HG03103 (cell line): Measurements from ENCODE around the gene OR1F1.
"Not testable (repeated sequence)": the region's sequence is repeated elsewhere in the genome, so short reads cannot be mapped to it uniquely, and the experiment has no call there.

ENCODE experiments used
- ATAC-seq: cut with Tn5 transposase; IDR thresholded peaks from one replicate; pipeline ENCODE4 v1.9.1; 2021; ENCODE audit warnings: low read depth; ENCODE audit not compliant: unreplicated experiment

OR1F1 gene

DNA sequence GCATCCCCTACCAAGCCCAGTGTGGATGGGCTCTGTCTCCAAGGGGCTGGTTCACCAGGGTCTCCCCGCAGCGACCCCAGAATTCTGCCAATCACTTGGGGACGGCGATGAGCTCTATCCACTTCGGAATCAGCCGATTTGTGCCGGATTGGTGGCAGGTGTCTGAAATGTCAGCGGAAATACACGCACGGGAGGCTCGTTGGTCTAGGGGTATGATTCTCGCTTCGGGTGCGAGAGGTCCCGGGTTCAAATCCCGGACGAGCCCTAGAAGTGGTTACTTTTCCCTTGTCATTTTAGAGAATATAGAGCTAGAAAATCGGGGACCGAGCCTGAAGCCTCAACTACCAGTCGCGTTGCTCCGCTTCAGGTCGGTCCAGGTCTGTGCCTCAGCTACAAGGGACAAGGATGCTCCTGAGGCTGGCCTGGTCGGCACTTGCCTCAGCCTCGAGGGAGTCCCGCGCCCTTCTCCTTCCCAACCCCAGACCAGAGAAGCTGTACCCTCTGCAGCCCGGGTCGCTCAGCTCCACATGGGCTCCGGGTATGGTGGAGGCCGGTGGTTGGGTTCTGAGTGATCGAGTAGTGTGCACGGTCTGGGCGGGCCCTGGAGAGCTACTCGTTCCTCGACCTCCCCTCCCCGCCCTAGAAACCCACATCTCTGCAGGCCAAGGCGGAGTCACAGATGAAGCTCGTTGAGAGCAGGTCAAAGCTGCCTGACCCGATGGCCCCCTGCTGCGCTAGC is 16.0 kb upstream of the OR1F1 start:
- ATAC-seq: no peak

DNA sequence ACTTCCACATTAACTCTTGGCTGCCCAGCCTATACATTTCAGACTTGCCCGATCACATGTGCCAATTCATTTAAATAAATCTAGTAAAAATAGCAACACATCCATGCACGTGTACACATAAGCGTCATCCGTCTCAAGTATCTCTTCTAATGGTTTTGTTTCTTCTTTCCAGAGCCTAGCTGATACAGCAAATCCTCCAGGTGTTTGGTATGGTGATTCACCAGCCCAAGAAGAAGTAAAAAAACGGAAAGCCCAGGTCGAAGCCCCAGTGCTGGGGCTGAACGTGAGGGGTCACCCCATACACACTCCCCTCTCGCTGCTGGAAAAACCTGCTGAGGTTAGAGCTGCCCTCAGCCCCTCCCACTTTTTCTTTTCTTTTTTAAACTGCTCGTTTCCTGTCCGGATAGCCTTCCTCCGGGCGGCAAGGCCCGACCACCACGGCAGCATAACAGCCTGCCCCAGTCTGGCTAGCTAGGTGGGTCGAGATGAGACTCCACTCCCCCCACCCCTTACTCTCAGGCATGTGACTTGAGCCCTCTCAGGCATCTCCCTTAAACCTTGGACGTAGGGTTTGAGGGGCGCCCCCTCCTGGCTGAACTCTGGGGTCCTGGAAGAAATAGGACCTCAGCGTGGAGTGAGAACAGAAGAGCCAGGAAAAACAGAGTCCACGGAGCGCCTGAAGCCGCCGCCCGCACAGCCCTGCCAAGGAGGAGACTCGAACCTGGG is 13.9 kb upstream of the OR1F1 start:
- ATAC-seq: no peak

DNA sequence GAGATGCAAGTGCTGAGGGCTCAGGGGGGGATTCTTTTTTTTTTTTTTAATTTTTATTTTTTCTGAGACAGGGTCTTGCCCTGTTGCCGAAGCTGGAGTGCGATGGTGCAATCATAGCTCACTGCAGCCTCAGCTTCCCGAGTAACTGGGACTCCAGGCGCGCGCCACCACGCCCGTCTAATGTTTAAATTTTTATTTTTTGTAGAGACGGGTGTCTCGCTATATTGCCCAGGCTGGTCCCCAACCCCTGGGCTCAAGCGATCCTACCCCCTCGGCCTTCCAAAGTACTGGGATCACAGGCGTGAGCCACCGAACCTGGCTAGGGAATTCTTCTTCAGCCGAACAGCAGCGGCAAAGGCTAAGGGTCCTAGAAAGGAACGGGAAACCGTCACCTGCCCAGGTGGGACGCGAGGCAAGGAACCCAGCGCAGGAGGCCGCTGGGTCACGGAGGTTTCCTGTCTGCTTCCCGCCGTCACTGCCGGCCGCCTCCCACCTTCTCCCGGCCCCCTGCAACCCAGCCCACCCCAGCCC is 13.3 kb upstream of the OR1F1 start:
- no peak for ATAC-seq

DNA sequence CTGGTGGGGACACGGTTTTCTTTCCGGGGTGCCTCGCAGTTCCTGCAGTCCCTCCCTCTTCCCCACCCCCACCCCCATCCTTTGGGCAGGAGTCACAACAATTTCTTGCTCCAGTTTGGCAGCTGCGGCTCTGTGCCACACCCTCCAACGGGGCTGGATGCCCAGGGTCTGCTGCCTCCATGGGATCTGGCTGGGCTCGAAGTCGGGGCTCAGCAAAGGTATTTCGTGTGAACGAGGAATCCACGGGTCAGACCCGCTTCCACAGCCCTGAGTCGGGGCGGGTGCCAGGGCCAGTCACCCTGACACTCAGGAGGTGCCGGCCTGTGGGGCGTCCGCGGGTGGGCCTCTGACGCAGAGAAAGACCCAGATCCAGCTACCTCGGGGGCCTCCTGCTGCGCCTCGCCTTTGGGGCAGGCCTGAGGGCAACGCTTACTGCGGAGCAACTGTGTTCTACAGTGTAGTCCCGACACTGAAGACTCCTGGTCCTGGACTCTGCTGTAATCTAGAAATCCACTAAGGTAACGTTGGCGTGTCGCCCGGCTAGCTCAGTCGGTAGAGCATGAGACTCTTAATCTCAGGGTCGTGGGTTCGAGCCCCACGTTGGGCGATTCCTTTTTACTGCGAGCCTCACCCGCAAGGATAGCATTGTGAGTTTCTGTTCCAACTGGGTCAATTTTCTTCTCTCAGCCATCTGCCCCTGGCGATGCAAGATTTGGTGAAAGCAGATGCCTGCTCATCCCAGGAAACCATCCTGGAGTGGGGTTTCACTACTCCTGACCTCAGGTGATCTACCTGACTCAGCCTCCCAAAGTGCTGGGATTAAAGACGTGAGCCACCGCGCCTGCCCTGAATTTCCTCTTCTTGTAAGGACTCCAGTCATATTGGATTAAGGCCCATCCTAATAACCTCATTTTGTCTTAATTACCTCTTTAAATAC is 12.6 kb upstream of the OR1F1 start:
- ATAC-seq: no peak

DNA sequence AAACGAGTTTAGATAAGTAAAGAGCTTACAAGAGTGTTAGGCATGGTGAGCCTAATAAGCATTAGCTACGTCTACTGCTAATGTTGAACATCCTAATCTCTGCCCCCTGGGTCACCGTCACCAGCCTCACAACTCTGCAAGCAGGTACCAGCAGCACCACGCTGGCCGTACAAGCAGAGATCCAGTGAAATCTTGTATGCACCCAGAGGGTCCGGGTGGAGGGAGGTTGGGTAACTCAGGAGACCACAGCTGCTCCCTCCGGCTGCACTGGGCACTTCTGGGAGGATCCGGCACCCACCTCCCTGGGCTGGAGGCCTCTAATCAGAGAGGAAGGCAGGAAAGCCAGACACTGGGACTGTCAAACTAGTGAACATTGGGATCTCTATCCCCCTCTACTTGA is 8.4 kb upstream of the OR1F1 start:
- ATAC-seq: no peak

DNA sequence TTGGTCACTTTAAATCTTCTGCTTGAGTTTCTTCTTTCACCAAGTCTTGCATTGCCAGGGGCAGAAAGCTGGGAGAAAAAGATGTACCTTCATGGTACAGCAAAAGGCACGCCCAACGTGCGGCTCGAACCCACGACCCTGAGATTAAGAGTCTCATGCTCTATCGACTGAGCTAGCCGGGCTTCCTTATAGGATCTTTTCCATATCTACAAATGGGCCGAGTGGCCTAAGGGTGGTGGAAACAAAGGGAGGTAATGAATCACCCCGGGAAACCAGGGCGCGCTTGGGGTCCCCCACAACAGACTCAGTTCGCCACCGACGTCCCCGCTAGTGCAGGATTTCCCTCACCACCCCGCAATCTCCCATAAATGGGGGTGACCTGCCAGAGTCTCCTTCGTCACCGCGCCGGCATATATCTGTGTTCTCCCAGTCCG is 7.5 kb upstream of the OR1F1 start:
- no peak for ATAC-seq

DNA sequence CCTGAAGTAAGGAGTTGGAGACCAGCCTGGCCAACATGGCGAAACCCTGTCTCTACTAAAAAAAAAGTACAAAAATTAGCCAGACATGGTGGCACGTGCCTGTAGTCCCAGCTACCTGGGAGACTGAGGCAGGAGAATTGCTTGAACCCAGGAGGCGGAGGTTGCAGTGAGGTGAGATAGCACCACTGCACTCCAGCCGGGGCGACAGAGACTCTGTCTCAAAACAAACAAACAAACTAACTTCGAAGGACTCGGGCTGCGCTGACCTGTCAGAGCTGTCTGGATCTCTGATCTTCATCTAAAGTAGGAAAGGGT is 5.8 kb upstream of the OR1F1 start:
- not testable (repeated sequence) for ATAC-seq

DNA sequence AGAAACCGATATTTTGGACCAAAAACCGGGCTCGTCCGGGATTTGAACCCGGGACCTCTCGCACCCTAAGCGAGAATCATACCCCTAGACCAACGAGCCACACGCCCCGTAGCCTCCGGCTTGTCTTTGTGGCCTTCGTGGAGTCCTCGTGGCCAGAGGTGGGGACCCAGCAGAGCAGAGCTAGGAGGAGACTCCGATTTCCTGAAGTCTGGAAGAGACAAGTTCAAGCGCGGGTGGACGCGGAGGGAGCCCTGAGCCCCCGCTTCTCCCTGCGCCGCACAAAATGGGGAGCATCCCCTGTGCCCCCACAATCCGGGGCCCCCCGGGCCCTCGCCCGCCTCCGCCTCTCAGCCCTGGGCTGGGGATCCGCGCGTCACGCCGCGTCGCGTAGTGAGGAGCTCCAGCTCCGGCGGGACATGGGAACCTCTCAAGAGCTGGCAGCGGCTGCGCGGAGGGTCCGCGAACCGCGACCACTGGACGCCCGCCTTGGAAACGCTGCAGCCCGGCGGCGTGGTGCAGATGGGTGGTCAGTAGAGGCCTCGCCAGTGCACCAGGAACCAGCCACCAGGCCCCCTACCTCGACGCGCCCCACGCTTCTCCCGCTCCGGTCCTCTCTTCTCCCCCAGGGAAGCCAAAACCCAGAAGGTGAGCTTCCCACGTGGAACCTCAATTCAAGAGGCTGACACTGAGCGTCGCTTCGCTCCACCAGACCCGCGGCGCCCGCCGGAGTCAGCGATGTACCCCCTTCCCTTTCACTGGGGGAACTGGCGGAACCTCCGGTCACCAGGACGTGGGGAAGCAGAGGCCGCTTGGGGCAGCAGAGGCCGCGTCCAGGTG is 5.2 kb upstream of the OR1F1 start:
- no peak for ATAC-seq

DNA sequence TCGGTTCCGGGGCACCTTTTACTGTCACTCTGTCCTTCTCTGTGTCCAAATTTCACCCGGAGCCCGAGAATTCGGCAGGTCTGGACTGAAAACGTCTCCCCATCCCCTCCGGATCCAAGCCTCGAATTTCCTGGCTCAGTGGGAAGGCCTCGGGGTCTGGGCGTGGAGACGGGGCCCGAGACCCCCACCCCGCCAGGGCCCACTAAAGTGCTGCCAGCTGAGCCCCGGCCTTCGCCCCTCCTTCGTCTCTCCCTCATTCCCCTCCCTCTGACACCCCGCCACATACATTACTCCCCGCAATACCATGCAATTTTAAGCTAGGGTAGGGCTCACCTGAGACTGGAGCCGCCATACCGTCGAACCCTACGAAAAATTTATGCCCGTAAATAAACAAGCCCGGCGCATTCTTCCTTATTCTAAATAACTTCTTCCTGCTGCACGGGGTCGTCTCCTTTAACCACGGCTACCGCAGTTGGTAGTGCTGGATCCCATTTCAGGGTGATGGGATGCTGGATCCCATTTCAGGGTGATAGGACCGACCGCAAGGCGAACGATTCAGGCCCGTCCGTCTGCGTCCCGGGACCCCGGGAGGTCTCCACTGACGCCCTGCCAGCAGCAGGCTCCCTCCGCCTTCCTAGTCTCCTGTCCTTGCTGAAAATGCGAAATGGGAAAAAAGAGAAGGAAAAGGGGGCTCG is 4.4 kb upstream of the OR1F1 start:
- ATAC-seq: no peak

DNA sequence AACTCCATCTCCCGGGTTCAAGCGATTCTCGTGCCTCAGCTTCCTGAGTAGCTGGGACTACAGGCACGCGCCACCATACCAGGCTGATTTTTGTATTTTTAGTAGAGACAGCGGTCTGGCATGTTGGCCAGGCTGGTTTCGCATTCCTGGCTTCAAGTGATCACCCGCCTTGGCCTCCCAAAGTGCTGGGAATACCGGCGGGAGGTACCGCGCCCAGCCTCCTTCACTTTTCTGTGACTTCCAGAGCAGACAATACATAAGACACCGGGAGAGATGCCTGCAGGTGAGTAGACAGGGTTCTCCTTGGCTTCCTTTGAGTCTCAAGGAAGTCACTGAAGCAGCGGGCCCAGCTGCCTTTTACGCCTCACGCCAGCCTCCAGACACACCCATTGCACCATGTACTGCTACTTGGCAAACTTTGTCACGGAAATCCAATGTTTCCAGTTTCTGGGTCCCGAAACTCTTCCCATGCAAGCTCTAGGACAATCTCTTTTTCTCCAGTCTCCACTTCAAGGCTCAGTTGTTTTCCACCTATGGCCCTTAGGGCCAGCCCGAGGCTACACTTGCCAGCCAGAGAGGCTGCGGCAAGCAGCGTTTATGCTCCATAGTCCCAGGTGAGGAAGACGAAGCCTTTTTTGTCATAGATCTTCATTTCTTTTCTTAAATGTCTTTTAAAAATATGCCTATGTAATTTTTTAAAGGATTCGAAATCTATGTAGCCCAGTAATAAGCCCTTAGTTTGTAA is 886 bp upstream of the OR1F1 start:
- ATAC-seq: no peak

DNA sequence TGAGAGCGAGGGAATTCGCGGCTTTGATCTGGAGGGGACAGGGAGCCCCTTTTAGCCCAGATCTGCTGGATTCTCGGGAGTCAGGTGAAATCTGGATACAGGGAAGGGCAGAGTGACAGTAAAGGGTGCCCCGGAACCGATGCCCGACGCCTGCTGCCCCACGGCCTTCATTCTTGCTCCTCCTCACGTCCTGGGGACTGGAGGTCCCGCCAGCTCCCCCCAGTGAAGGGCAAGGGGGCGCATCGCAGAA is 596 bp downstream of the OR1F1 start:
- ATAC-seq: no peak

DNA sequence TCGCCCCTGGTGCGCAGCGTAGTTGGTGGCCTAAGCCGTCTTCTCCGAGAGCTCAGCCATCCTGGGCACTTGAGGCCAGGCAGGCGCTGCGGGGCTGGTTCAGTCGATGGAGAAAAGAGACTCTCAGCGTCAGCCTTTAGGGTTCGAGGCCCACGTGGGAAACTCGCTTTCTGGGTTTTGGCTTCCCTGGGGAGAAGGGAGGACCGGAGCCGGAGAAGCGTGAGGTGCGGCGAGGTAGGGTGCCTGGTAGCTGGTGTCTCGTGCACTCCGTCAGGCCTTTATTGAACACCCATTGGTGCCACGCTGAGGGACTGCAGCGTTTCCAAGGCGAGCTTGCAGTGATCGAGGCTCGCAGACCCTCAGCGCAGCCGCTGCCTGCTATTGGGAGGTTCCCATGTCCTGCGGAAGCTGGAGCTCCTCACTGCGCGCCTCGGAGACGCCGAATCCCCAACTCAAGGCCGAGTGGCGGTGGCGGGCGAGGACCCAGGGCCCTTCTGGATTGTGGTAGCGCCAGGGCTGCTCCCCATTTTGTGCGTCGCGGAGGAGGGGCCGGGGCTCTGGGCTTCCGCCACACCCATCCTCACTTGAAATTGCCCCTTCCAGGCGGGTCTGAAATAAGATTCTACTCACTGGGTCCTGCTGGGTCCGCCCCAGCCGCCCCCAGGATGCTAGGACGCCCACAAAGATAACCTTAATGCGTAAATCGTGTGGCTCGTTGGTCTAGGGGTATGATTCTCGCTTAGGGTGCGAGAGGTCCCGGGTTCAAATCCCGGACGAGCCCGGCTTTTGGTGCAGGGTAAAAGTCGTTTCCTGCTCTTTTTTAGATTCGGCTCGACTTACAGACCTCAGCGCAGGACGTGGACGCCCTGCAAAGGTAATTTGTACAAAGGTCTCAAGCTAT is 1.2 kb downstream of the OR1F1 start:
- ATAC-seq: no peak

DNA sequence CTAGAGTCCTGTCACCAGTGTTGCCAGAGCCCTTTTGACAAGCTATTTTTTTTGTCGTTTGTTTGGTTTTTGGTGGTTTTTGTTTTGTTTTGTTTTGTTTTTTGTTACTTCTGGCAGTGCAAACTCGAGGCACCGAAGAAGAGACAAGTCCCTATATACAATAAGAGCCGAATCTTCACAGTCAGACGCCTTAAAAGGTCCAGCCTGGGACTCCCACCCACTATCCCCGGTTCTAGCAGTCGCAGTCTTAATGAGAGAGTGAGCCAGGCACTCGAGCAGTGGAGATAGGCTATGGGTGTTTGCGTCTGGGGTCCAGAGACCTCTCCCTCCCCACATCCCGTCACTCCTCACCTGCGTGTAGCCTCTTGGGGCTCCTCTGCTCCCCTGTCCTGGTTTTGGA is 1.9 kb downstream of the OR1F1 start:
- no peak for ATAC-seq

DNA sequence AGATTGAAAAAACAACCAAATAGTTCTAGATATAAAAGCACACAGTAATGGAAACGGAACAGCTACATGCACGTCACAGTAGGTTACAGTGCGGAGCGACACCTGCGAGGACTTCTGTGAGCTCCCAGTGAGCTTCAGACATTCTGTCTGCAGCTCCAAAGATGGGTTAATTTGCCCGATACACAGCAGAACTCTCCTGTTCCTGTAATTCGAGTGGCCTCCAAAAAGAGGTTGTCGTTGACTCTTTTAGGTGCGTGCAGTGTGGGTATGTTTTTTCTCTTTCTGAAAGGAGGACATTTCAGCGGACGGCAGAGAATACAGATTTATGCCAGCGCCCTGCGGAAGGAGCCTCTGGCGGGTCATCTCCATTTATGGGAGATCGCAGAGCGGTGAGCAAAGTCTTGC is 2.9 kb downstream of the OR1F1 start:
- ATAC-seq: no peak

DNA sequence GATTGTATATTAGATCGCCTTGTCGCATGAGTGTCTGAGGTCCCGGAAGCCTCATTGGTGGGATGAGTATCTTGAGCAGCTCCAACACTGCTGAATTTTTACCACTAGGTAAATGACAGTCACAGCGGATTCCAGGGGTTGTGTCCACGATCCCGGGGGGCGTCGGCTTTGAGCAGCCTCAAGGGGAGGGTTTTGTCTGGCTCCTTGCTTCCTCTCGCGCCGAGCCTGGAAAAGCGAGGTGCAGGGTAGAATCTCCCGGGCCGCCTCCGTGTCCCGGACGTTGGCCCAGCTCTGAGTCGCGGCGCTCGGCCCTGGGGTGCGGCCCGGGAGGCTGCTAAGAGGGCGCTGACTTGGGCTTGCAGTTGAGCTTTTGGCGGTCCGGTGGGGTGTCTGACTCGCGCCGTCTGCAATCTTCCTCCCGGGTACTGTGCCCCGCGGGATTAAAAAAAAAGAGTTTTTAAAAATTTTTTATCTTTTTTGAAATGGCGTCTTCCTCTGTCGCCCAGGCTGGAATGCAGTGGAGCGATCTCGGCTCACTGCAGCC is 4.5 kb downstream of the OR1F1 start:
- no peak for ATAC-seq

DNA sequence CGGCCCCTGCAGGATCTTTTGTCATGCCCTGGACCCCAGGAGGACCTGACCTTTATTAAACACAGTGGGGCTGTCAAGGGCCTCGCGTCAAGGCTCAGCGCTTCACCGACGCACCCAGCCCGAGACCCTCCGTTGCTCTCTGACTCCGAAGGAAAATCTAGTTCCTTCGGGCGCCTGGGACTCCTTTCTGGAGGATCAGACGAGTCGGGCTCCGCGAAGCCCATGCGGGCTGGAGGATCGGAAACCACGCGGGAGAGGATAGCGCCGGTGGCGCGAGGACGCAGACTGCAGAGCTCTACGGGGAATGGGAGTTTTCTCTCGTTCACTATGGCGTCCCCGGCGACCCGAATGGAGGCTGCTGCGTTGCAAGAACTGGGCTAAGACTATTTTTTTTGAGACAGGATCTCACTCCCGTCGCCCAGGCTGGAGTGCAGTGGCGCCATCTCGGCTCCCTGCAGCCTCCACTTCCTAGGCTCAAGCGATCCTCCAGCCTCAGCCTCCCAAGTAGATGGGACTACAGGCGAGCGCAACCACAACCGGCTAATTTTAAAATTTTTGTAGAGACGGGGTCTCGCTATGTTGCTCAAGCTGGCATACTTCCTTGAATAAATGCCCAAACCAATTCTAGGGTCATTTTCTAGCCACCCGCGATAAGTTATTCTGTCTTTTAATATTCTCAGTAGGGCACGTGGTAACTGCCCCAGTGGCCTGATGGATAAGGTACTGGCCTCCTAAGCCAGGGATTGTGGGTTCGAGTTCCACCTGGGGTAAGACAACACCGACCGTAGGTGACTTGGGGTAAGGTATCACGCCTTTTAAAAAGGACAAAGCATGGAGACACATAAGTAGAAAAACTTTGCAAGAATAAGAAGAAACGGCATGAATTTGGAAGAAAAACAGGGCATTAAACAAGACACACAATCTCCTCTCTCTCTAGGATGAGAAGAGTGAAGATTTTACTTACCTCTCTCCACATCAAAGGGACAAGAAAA is 5.5 kb downstream of the OR1F1 start:
- ATAC-seq: no peak

DNA sequence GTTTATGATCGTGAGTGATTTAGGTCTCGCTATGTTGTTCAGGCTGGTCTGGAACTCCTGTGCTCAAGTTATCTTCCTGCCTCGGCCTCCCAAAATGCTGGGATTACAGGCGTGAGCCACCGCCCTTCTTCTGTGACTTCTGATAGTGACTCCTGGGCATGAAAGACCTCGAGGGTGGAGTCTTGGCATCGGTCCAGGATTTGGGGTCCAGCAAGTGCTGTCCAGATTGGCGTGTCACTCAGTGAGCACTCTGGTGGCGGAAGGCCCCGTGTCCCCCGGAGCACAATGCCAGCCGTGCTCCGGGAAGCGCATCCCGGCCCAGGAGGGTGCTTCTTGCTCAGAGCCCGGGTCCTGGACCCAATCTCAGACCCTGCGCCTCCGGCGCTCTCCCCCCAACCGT is 6.8 kb downstream of the OR1F1 start:
- ATAC-seq: no peak
